Measurements from ENCODE around the gene METTL24.

METTL24 gene

DNA sequence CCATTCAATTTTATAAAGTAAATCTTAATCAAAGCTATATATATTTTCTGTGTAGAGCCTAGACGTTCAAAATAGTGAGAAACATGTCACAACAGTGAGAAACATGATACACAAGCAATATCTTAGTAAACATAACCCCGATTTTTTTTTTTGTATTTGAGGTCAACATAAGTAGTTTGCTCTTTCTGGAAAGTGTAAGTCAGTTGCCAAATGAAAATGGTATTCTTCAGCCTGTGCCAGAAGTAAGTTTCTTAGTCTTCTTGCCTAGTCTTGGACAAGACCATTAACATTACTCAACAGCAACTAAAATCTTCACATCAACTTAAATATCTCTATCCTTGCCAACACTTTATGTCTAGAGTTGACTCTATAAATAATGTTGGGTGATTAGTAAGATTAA, 59.7 kb downstream of the METTL24 start:
- TF ChIP-seq, protein P1, sequence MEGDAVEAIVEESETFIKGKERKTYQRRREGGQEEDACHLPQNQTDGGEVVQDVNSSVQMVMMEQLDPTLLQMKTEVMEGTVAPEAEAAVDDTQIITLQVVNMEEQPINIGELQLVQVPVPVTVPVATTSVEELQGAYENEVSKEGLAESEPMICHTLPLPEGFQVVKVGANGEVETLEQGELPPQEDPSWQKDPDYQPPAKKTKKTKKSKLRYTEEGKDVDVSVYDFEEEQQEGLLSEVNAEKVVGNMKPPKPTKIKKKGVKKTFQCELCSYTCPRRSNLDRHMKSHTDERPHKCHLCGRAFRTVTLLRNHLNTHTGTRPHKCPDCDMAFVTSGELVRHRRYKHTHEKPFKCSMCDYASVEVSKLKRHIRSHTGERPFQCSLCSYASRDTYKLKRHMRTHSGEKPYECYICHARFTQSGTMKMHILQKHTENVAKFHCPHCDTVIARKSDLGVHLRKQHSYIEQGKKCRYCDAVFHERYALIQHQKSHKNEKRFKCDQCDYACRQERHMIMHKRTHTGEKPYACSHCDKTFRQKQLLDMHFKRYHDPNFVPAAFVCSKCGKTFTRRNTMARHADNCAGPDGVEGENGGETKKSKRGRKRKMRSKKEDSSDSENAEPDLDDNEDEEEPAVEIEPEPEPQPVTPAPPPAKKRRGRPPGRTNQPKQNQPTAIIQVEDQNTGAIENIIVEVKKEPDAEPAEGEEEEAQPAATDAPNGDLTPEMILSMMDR (IDR thresholded peaks at IDR 0.05), result no peak

DNA sequence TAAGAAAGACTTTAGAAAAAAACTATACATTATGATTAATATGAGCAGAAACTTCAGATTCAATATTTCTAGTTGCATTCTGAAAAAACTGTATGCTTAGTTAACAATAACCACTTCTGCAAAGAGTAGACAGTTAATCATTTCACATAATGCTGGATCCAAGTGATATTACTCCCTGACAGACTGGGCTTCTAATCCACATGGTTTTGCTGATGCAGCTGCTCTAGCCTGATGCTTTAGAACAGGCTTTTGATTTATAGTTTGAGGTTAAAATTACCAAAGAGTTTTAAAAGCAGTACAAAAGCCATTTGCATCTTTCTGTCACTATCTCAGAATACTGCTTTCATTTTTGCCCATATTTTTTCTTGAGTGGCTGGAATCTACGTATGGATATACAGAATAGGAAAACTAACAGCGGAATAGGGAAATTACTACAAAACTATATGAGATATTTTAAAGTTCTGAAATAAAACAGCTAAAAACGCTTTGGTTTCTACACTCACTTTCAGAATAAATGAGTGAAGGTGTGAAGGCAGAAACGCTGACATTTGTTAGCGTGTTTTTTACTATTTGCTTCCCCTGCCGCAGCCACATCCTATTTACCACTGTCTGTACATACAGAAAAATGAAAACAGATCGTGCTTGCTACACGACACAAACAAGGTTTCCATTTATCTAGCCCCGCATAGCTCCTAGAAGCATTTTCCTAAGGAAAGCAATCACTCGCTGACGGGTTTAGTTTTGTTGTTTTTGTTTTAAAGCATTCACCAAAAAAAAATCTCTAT, 61.7 kb downstream of the METTL24 start:
- TF ChIP-seq, protein P1 (IDR thresholded peaks at IDR 0.05), result no peak

DNA sequence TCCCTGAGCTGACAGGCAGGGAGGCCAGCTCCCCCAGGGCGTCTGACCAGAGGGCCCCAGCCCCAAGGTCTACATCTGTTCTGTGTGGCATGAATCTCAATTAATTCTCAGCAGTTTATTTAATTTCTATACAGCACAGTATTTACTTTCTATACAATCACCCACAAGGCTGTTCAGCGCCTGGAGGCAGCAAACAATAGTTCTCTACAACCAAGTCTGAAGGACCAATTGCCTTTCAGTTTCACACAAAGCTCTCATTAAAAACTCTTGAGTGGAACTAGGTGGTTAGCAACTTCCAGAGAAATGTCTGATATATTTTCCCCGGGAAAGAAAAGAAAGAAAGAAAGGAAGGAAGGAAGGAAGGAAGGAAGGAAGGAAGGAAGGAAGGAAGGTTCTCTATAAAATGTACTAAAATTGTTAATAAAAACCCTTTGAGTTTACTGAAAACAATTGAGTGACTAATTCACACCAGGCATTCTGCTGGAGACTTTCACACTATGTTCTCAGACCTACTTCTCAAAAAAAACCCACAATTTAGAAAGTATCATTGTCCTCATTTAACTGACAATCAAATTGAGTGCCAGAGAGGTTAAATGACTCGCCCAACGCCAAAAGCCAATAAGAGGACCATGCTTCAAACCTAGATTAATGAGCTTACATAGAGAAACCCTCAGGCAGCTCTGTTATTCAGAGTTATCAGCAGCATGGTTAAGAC, 62.5 kb downstream of the METTL24 start:
- TF ChIP-seq, protein P1 (IDR thresholded peaks at IDR 0.05), result no peak

DNA sequence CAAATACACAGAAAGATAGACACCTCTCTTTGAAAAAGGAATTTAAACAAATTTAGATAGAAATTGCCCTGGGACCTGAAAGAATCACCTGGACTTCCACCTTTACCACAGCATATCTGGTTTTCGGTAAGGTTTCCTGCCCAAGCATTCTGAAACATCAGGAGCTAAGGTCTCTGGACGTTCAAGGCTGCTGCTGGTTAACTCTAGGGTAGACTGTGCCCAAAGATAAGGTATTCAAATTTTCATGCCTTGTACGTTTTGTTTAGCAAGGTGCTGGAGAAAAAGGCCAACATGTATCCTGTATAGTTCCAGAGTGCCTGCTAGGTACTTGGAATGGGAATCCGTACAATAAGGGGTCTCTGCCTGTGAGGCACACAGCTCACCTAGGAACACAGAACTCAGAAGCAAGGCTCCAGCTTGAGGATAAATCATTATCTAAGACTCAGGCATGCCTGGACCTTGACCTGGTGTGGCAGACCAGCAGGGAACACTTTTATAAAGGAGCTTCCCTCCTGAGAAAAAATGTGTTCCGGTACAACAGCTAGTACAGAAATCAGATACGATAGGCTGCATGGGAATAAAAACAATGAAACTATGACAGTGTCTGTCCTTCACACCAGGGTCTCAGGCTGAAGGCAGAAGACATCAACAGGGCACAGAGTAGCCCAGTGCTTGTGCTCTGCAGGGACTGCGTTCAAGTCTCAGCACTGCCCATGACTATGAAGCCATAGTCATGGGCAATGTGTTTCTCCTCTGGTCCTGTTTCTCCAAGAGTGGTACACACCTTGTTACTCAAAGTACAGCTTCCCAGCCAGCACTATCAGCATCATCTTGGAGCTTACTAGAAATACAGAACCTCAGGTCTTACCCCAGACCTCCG, 70.4 kb downstream of the METTL24 start:
- TF ChIP-seq, protein P1 (IDR thresholded peaks at IDR 0.05), result no peak

DNA sequence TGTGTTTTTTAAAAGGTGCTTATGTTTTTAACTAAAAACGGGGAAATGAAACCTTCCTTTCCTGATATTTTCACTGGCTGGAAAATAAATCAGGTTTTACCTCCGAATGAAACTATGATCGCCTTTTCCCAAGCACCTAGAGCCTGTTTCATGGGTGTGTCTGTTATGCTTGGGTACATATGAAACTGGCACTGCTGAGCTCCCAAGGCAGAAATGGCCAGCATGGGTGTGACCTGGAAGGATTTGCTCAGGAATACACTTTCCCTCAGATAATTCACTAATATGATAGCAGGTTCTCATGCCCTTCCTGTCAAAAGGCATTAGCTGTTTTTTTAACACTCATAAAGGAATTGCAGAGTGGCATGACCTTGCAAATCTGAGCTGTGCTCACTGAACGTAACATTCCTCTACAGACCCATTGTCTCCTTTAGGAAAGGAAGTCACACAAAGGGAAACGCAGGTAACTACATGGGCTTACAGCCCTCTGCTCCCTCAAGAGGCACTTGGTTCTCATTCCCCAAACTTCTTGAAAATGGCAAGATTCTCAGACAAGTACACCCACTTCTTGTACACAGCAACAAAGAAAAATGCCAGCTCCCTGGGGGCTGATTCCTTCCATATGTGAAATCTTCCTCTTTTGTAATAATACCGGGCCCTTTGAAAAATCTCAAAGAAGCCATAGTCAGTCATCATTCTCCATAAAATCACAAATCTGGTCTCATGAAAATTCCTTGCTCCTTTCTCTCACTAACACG, 72.7 kb downstream of the METTL24 start:
- TF ChIP-seq, protein P1 (IDR thresholded peaks at IDR 0.05), result no peak

DNA sequence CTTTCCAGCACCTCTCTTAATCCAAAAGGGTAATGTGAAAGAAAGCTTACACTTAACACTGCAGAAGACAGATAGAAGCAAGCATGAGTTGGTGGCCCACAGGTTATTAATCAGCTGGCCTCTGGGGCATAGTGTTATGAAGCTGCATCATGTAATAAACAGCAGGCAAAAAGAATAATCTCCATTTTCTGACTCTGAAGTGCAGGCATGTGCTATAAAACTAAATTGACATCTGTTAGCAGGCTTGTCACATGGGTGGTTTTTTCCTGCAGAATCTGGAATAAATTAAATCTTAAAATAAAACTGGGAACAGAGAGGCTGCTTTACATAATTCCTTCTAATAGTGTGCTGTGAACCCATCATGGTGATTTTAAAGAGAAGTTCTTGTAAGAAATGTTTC, 73.3 kb downstream of the METTL24 start:
- TF ChIP-seq, protein P1 (IDR thresholded peaks at IDR 0.05), result no peak

DNA sequence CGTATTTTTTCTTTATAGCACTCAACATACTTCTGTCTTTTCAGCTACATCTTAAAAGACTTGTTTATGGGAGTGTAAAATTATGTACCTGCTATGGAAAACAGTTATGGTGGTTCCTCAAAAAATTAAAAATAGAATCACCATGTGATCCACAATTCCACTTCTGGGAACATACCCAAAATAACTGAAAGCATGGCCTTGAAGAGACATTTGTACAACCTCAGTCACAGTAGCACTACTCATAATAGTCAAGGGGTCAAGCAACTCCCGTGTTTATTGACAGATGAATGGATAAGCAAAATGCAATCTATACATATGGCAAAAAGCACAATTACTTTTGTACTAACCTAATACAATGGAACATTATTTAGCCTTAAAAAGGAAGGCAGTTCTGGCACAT, 74.5 kb downstream of the METTL24 start:
- TF ChIP-seq, protein P1 (IDR thresholded peaks at IDR 0.05), result no peak

Data from LNCAP (cell line).